ENCODE data around the gene SLC25A29. TPM values are rescaled to one million over a fixed set of nuclear protein-coding genes. Genes with fewer than 3 reads are reported as not detected.

The SLC25A29 gene
- total and polyA plus RNA-seq, 2 of the 4 experiments (the other 2 are of a cell fraction), result 6.5 to 37.7 TPM

GRCh38 chr14:100323942-100324307 lies 17.7 kb upstream of the SLC25A29 start:
- H2BK5ac ChIP-seq (ENCODE audit: low read depth, low read length, poor library complexity, severe bottlenecking), result no peak overlapping the region
- H3K4ac ChIP-seq (ENCODE audit: low read depth, low read length), result no peak overlapping the region
- no peak overlapping the region for H3K14ac ChIP-seq (replicated peaks; ENCODE audit: low read depth, low read length)
- no peak overlapping the region for H2AK5ac ChIP-seq (ENCODE audit: low read depth, low read length)
- H3K4me1 ChIP-seq (ENCODE audit: control insufficient read depth, insufficient read depth, low read length), result no peaks in the 10 kb centered on the region
- H3K18ac ChIP-seq (ENCODE audit: low read depth, low read length), result no peak overlapping the region
- H2AFZ ChIP-seq (replicated peaks; ENCODE audit: low read length, poor library complexity), result no peak overlapping the region
- no peaks in the 10 kb centered on the region for H4K20me1 ChIP-seq (ENCODE audit: insufficient read depth, low read length)
- no peak overlapping the region for H4K5ac ChIP-seq (ENCODE audit: low read depth, low read length)
- H2AK9ac ChIP-seq (replicated peaks; ENCODE audit: low read depth, low read length, poor library complexity), result peak overlapping the region; percentile 13
- no peaks in the 10 kb centered on the region for H3K9me1 ChIP-seq (ENCODE audit: insufficient read depth, low read length)
- BruUV-seq (replicated peaks), result no TSS peak
- no peak overlapping the region for H3K27ac ChIP-seq (ENCODE audit: insufficient read depth, low read length)
- H4K91ac ChIP-seq (ENCODE audit: insufficient read depth, low read depth, low read length), result no peak overlapping the region
- H3K27me3 ChIP-seq (ENCODE audit: control insufficient read depth, insufficient read depth, low read length), result no peaks in the 10 kb centered on the region; the same call in 1 of the 2 replicates
- no peak overlapping the region for H2BK15ac ChIP-seq (ENCODE audit: low read depth, low read length)
- in situ Hi-C loops (cut with MboI; ENCODE audit: low sequenced_read_pairs) (no loop called here), dilution Hi-C loops (cut with HindIII; ENCODE audit: low sequenced_read_pairs, unreplicated experiment) (no loop called here), intact Hi-C loops (cut with micrococcal nuclease) (no loop called here)
- no peak overlapping the region for H2BK120ac ChIP-seq (ENCODE audit: low read depth, low read length)
- no peak for DNase-seq
- no peak overlapping the region for H2BK20ac ChIP-seq (ENCODE audit: low read depth, low read length)
- no peak for ATAC-seq (ENCODE audit: low read depth)
- H3K9me3 ChIP-seq (ENCODE audit: control insufficient read depth, insufficient read depth, low read length), result no peaks in the 10 kb centered on the region
- 82% methylated on average over 3 of the region's 8 CpGs; no CpG with 5 or more reads in 1 of the 2 experiments for WGBS, 2 experiments (ENCODE audit: extremely low coverage in 2 of 2, insufficient read length in 1 of 2)
- no peak overlapping the region for H3K4me3 ChIP-seq (ENCODE audit: insufficient read depth, low read depth, low read length)
- POLR2A ChIA-PET (ENCODE audit: unreplicated experiment), result no interaction called here
- CTCF ChIA-PET, result no interaction called here
- H3K23ac ChIP-seq (ENCODE audit: low read depth, low read length), result no peak overlapping the region
- no peak overlapping the region for H3K4me2 ChIP-seq (ENCODE audit: low read depth, low read length)
- TF ChIP-seq SMC3 (IDR thresholded peaks at IDR 0.05; ENCODE audit: low read depth, low read length), result no peak
- no peak for TF ChIP-seq CHD1 (IDR thresholded peaks at IDR 0.05; ENCODE audit: low read depth, low read length)
- no peak for TF ChIP-seq POLR2A (IDR thresholded peaks at IDR 0.05; ENCODE audit: low read depth, low read length)
- no peak for TF ChIP-seq CTCF (conservative IDR thresholded peaks at IDR 0.05; ENCODE audit: low read depth, low read length)
- no peak for TF ChIP-seq MAFK (IDR thresholded peaks at IDR 0.05; ENCODE audit: low read depth, low read length)
- TF ChIP-seq CEBPB (IDR thresholded peaks at IDR 0.05; ENCODE audit: low read depth, low read length), result no peak
- no peak for TF ChIP-seq MAZ (IDR thresholded peaks at IDR 0.05; ENCODE audit: borderline replicate concordance, low read depth, low read length)
- TF ChIP-seq BHLHE40 (IDR thresholded peaks at IDR 0.05; ENCODE audit: low read depth, low read length), result no peak
- no peak for TF ChIP-seq MXI1 (IDR thresholded peaks at IDR 0.05; ENCODE audit: borderline replicate concordance, low read depth, low read length)
- TF ChIP-seq USF2 (IDR thresholded peaks at IDR 0.05; ENCODE audit: low read depth, low read length), result no peak
- TF ChIP-seq FOS (IDR thresholded peaks at IDR 0.05; ENCODE audit: low read depth, low read length), result no peak
- no peak for TF ChIP-seq ELK1 (IDR thresholded peaks at IDR 0.05; ENCODE audit: borderline replicate concordance, low read depth, low read length)
- no peak for TF ChIP-seq RAD21 (IDR thresholded peaks at IDR 0.05; ENCODE audit: low read length)
- TF ChIP-seq RFX5 (IDR thresholded peaks at IDR 0.05; ENCODE audit: low read depth, low read length), result no peak
- no peak for TF ChIP-seq RCOR1 (IDR thresholded peaks at IDR 0.05; ENCODE audit: insufficient replicate concordance, low read length)
- TF ChIP-seq NFE2L2 (IDR thresholded peaks at IDR 0.05; ENCODE audit: low read depth, low read length), result no peak
- no peaks in the 10 kb centered on the region for H3K36me3 ChIP-seq (ENCODE audit: control insufficient read depth, insufficient read depth, low read length)
- H3K56ac ChIP-seq (ENCODE audit: extremely low read depth, insufficient read depth, low read length), result no peak overlapping the region
- no peaks in the 10 kb centered on the region for H3K79me1 ChIP-seq (ENCODE audit: low read depth in 1 of 2, low read length in 2 of 2)
- H3K9ac ChIP-seq (ENCODE audit: low read depth, low read length), result no peak overlapping the region
- no peak overlapping the region for H4K8ac ChIP-seq (ENCODE audit: low read depth in 2 of 2, low read length in 2 of 2)

Measured in IMR-90 (cell line).